Stimulated activated CD8-positive, alpha-beta memory T cell treated with anti-CD3 and anti-CD28 coated beads, Interleukin-4, amount 100 ng/mL, for 24 hours (primary cell): ENCODE results near the gene ARHGEF26.
A peak's percentile ranks its signal among the peaks of the same experiment; 100 is the strongest.
"Not testable (repeated sequence)": the region's sequence is repeated elsewhere in the genome, so short reads cannot be mapped to it uniquely, and the experiment has no call there.

Experiments used
- DNase-seq: peaks from one replicate; pipeline ENCODE4 v3.0.0-alpha.2; 2020; ENCODE audit warnings: low read depth

ARHGEF26 gene

GRCh38 chr3:154120961-154121700 is at the start of gene ARHGEF26:
ARHGEF26 (plus strand) TSS chr3:154121390; CDS start chr3:154121993, 603 bp downstream.
- DNase-seq = peak; percentile 49

GRCh38 chr3:154074966-154075365 is 46.2 kb upstream of the ARHGEF26 start:
- DNase-seq = no peak

GRCh38 chr3:154078672-154079071 is 42.5 kb upstream of the ARHGEF26 start:
- DNase-seq = no peak

- DNase-seq = no peak
These were observed 39.9 kb upstream of the ARHGEF26 start for GRCh38 chr3:154081305-154081704.

- DNase-seq = no peak
These were observed 36.1 kb upstream of the ARHGEF26 start for GRCh38 chr3:154085071-154085470.

- no peak for DNase-seq
These were observed 35.4 kb upstream of the ARHGEF26 start for GRCh38 chr3:154085799-154086198.

GRCh38 chr3:154086286-154086685 is 34.9 kb upstream of the ARHGEF26 start:
- DNase-seq = no peak

GRCh38 chr3:154087756-154088480 is 33.3 kb upstream of the ARHGEF26 start:
- DNase-seq = not testable (repeated sequence)

GRCh38 chr3:154089421-154090420 is 31.5 kb upstream of the ARHGEF26 start:
- no peak for DNase-seq

GRCh38 chr3:154094051-154094450 is 27.1 kb upstream of the ARHGEF26 start:
- DNase-seq = no peak

- no peak for DNase-seq
These were observed 25.3 kb upstream of the ARHGEF26 start for GRCh38 chr3:154095832-154096421.

- no peak for DNase-seq
These were observed 22.8 kb upstream of the ARHGEF26 start for GRCh38 chr3:154098376-154098775.

GRCh38 chr3:154100556-154100955 is 20.6 kb upstream of the ARHGEF26 start:
- no peak for DNase-seq

- no peak for DNase-seq
These were observed 19.9 kb upstream of the ARHGEF26 start for GRCh38 chr3:154101250-154101649.

- DNase-seq = no peak
These were observed 19.0 kb upstream of the ARHGEF26 start for GRCh38 chr3:154102225-154102624.

- no peak for DNase-seq
These were observed 15.8 kb upstream of the ARHGEF26 start for GRCh38 chr3:154105218-154105975.

- DNase-seq = no peak
These were observed 9.7 kb upstream of the ARHGEF26 start for GRCh38 chr3:154111365-154111935.

- no peak for DNase-seq
These were observed 8.9 kb upstream of the ARHGEF26 start for GRCh38 chr3:154112146-154112852.

GRCh38 chr3:154113609-154114008 is 7.6 kb upstream of the ARHGEF26 start:
- DNase-seq = no peak

- DNase-seq = no peak
These were observed 5.9 kb upstream of the ARHGEF26 start for GRCh38 chr3:154115332-154115731.
